Retinal pigment epithelial cell (primary cell): ENCODE data around the gene ALX1.
"Not testable (repeated sequence)": the region's sequence is repeated elsewhere in the genome, so short reads cannot be mapped to it uniquely, and the experiment has no call there.

Experiments used
- DNase-seq: peaks from one replicate; pipeline ENCODE4 v3.0.0-alpha.2; 2010; ENCODE audit warnings: low read depth
- H3K4me3 ChIP-seq: 2 replicates; pipeline ENCODE4 v1.5.1; 2011; ENCODE audit warnings: mild to moderate bottlenecking, low read length, control low read depth, moderate library complexity
- CTCF ChIP-seq: conservative IDR thresholded peaks from 2 replicates; pipeline ENCODE4 v1.5.1; 2011; ENCODE audit warnings: low read depth, low read length, control low read depth, inconsistent platforms

The ALX1 gene

DNA sequence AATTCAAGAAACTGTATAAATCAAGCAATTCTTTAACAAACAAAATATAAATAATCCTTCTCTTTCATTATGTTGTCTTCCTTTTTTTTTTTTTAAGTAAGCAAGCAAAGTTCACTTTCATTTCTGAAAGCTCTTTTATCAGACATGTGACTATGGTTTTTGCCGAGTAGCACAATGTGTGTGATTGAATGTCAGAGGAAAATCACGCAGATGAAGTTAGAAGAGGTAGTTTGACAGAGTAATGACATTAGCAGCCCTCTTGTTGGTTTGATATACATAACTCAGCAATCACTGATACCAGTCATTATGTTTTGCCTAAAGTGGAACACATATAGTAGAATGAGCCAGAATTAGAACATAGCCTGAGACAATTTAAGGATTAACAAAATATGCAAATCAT is 19.0 kb downstream of the ALX1 start:
- H3K4me3 ChIP-seq, result no peak overlapping the region
- TF ChIP-seq CTCF, result no peak

DNA sequence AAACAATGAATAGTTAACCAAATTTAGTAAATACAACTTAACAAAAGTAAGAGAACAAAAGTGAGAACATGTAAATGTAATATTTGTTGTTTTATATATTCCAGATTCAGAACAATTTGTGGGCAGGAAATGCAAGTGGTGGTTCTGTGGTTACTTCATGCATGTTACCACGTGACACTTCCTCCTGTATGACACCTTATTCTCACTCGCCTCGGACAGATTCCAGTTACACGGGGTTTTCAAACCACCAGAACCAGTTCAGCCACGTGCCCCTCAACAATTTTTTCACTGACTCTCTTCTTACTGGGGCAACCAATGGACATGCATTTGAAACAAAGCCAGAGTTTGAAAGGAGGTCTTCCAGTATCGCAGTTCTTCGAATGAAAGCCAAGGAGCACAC is 21.0 kb downstream of the ALX1 start:
- TF ChIP-seq CTCF, result no peak
- no peak for DNase-seq
- no peak overlapping the region for H3K4me3 ChIP-seq

More for the DNA sequence above, 19.0 kb downstream of the ALX1 start:
- DNase-seq, result no peak

GRCh38 chr12:85308374-85308773 is 28.4 kb downstream of the ALX1 start:
- TF ChIP-seq CTCF, result no peak
- DNase-seq, result no peak
- no peak overlapping the region for H3K4me3 ChIP-seq

DNA sequence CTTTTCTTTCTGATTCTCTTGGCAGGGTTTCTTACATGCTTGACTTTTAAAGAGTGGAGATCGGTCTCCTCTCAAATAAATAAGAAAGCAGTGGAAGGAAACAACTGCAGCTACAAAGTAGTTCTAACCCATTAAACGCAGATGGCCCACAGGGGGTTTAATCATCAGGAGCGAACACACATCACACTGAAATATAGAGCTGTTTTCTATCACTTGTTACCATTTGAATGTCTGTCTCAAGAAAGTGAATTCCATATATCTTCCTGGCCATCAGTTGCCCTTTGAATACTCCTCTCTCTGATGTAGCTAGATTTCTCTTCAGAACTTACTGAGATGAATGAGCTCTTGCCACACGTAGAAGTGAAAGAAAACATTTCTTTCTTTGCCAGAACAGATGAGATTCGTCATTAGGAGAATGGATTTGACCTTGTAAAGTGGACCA is 29.1 kb downstream of the ALX1 start:
- no peak for TF ChIP-seq CTCF
- no peak overlapping the region for H3K4me3 ChIP-seq
- no peak for DNase-seq

DNA sequence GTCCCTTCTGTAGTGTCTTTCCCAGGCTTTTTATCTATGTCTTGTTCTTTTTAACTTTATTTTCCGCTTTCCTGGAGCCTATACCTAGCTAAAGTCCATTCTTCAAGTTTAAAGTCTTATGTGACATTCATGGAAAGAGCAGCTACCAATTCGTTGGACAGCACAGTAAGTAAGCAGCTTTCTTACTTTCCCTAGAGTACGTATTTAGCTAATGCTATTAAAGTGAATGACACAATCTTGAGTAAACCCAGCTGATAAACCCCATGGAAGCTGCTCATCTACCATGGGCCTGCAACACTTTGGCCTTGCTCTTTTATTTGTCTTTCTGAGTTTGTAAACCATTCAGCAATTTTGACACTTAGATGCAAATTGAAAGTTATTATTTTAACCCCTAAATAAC is 30.0 kb downstream of the ALX1 start:
- DNase-seq, result no peak
- TF ChIP-seq CTCF, result peak; percentile 1
- no peak overlapping the region for H3K4me3 ChIP-seq

- DNase-seq, result no peak
- peak; percentile 27 for TF ChIP-seq CTCF
- H3K4me3 ChIP-seq, result no peak overlapping the region
Observed at GRCh38 chr12:85310456-85311076, 30.5 kb downstream of the ALX1 start.

- not testable (repeated sequence) for DNase-seq, H3K4me3 ChIP-seq
Observed at GRCh38 chr12:85317866-85318636, 38.0 kb downstream of the ALX1 start.
